HEK293T (cell line): Measurements from ENCODE around the gene ANTXR1.

Source experiments
- CTCF ChIA-PET: fragments of 350-600 bp; formaldehyde crosslinking; extraction: SDS; loops from one replicate; lab custom pipeline; 2021; ENCODE audit warnings: antibody characterized with exemption, inconsistent platforms; lab: Yijun Ruan, JAX
- POLR2A ChIA-PET: fragments of 350-600 bp; formaldehyde crosslinking; extraction: SDS; loops from one replicate; lab custom pipeline; 2020; ENCODE audit warnings: antibody characterized with exemption, inconsistent platforms; lab: Yijun Ruan, JAX
- DNase-seq: peaks from one replicate; pipeline ENCODE4 v3.0.0; 2012; ENCODE audit warnings: mixed read lengths; ENCODE audit errors: extremely low spot score
- ARNT ChIP-seq: fragments of 450-650 bp; IDR thresholded peaks from 2 replicates; pipeline ENCODE4 v1.6.1; 2017; ENCODE audit warnings: mild to moderate bottlenecking
- BHLHE40 ChIP-seq: fragments of 450-650 bp; IDR thresholded peaks from 2 replicates; pipeline ENCODE4 v1.6.1; 2016; ENCODE audit warnings: mild to moderate bottlenecking, moderate library complexity, borderline replicate concordance
- CTBP1 ChIP-seq: fragments of 450-650 bp; IDR thresholded peaks from 2 replicates; pipeline ENCODE4 v1.6.1; 2016; ENCODE audit warnings: borderline replicate concordance
- ELF4 ChIP-seq: fragments of 450-650 bp; IDR thresholded peaks from 2 replicates; pipeline ENCODE4 v1.6.1; 2017; ENCODE audit warnings: antibody characterized with exemption
- FOXA1 ChIP-seq: fragments of 450-650 bp; IDR thresholded peaks from 2 replicates; pipeline ENCODE4 v1.6.1; 2016; ENCODE audit warnings: mild to moderate bottlenecking
- FOXK2 ChIP-seq: fragments of 450-650 bp; IDR thresholded peaks from 2 replicates; pipeline ENCODE4 v1.6.1; 2016; ENCODE audit warnings: mild to moderate bottlenecking
- FOXM1 ChIP-seq: fragments of 450-650 bp; IDR thresholded peaks from 2 replicates; pipeline ENCODE4 v1.6.1; 2017; ENCODE audit warnings: mild to moderate bottlenecking, borderline replicate concordance
- HDGF ChIP-seq: fragments of 450-650 bp; IDR thresholded peaks from 2 replicates; pipeline ENCODE4 v1.6.1; 2017; ENCODE audit warnings: antibody characterized with exemption, borderline replicate concordance
- L3MBTL2 ChIP-seq: fragments of 450-650 bp; conservative IDR thresholded peaks from 2 replicates; pipeline ENCODE4 v1.6.1; 2016; ENCODE audit warnings: mild to moderate bottlenecking
- LEF1 ChIP-seq: fragments of 450-650 bp; IDR thresholded peaks from 2 replicates; pipeline ENCODE4 v1.6.1; 2017; ENCODE audit warnings: mild to moderate bottlenecking, borderline replicate concordance
- NFRKB ChIP-seq: fragments of 450-650 bp; IDR thresholded peaks from 2 replicates; pipeline ENCODE4 v1.6.1; 2016; ENCODE audit warnings: mild to moderate bottlenecking, moderate library complexity
- PKNOX1 ChIP-seq: fragments of 450-650 bp; IDR thresholded peaks from 2 replicates; pipeline ENCODE4 v1.6.1; 2016
- SP1 ChIP-seq: fragments of 450-650 bp; IDR thresholded peaks from 2 replicates; pipeline ENCODE4 v1.6.1; 2017
- SUZ12 ChIP-seq: fragments of 450-650 bp; IDR thresholded peaks from 2 replicates; pipeline ENCODE4 v1.6.1; 2016; ENCODE audit warnings: mild to moderate bottlenecking
- TARDBP ChIP-seq: fragments of 450-650 bp; IDR thresholded peaks from 2 replicates; pipeline ENCODE4 v1.6.1; 2016
- ZNF384 ChIP-seq: fragments of 450-650 bp; IDR thresholded peaks from 2 replicates; pipeline ENCODE4 v1.6.1; 2016

The ANTXR1 gene

GRCh38 chr2:69043736-69044400 is 30.9 kb downstream of the ANTXR1 start:
- TF ChIP-seq SUZ12 (no peak), ELF4 (no peak), BHLHE40 (no peak), L3MBTL2 (no peak), ARNT (no peak), FOXA1 (no peak), HDGF (no peak), CTBP1 (no peak), NFRKB (no peak), ZNF384 (no peak), FOXK2 (no peak), PKNOX1 (no peak), TARDBP (no peak), SP1 (no peak)
- DNase-seq, result no peak
- ChIA-PET CTCF (no interaction called here), POLR2A (no interaction called here)

- no peak for DNase-seq
Measured at GRCh38 chr2:69046221-69046662, 33.3 kb downstream of the ANTXR1 start.

GRCh38 chr2:69047625-69048145 is 34.7 kb downstream of the ANTXR1 start:
- ChIA-PET CTCF (no interaction called here), POLR2A (no interaction called here)
- no peak for DNase-seq
- TF ChIP-seq BHLHE40, result no peak
- TF ChIP-seq LEF1, result no peak
- TF ChIP-seq NFRKB, result no peak
- no peak for TF ChIP-seq FOXM1
- TF ChIP-seq ARNT, result no peak
- TF ChIP-seq SUZ12, result no peak
- no peak for TF ChIP-seq FOXA1
- no peak for TF ChIP-seq L3MBTL2
- no peak for TF ChIP-seq PKNOX1
- TF ChIP-seq HDGF, result no peak
- TF ChIP-seq TARDBP, result no peak
- no peak for TF ChIP-seq FOXK2
- no peak for TF ChIP-seq CTBP1
- TF ChIP-seq ELF4, result no peak
- TF ChIP-seq ZNF384, result no peak
- TF ChIP-seq SP1, result no peak

More at GRCh38 chr2:69046221-69046662, 33.3 kb downstream of the ANTXR1 start:
- ChIA-PET CTCF (no interaction called here), POLR2A (no interaction called here)
- TF ChIP-seq HDGF (no peak), ARNT (no peak), SP1 (no peak), BHLHE40 (no peak), PKNOX1 (no peak), ELF4 (no peak), LEF1 (no peak), FOXK2 (no peak), NFRKB (no peak), FOXM1 (no peak), FOXA1 (no peak), SUZ12 (no peak), ZNF384 (no peak), CTBP1 (no peak), L3MBTL2 (no peak)

- POLR2A ChIA-PET, result interaction anchor here (1.0 kb wide), 1 partner anchor 316 kb away, joined by 3 read pairs; no protein-coding TSS in a partner anchor
- TF ChIP-seq NFRKB (no peak), SP1 (no peak), TARDBP (no peak)
- CTCF ChIA-PET, result no interaction called here
- DNase-seq, result no peak
Measured at GRCh38 chr2:69050802-69051201, 37.8 kb downstream of the ANTXR1 start.

GRCh38 chr2:69053416-69053965 is 40.5 kb downstream of the ANTXR1 start:
- POLR2A ChIA-PET, result no interaction called here
- CTCF ChIA-PET, result no interaction called here
- TF ChIP-seq PKNOX1 (no peak), ARNT (no peak), NFRKB (no peak)

More at GRCh38 chr2:69053416-69053965, 40.5 kb downstream of the ANTXR1 start:
- DNase-seq, result no peak
